ENCODE measurements around the gene ASPRV1. TPM values are rescaled to one million over a fixed set of nuclear protein-coding genes. Genes with fewer than 3 reads are reported as not detected.

The ASPRV1 gene
- total RNA-seq, 1 experiment from 2014 or later: not detected

GRCh38 chr2:69914164-69914949 is 47.1 kb downstream of the ASPRV1 start:
- DNase-seq (ENCODE audit: extremely low read depth, low read depth): peak; percentile 100

- DNase-seq (ENCODE audit: extremely low read depth, low read depth): peak; percentile 56
Measured at GRCh38 chr2:69911985-69912563, 49.4 kb downstream of the ASPRV1 start.

Other genes with a start within 250 kb of the ASPRV1 start
- gene ANXA4, start 219.5 kb downstream of the ASPRV1 start, total RNA-seq (2014; rRNA removed; shearing (Covaris generic)): 28.1 and 34.6 TPM in 2 replicates
- 13.0 and 16.1 TPM in 2 replicates for gene GMCL1, start 132.0 kb downstream of the ASPRV1 start, total RNA-seq (2014; rRNA removed; shearing (Covaris generic))
- gene SNRNP27, start 67.7 kb downstream of the ASPRV1 start, total RNA-seq (2014; rRNA removed; shearing (Covaris generic)): 73.0 and 73.7 TPM in 2 replicates
- 4.4 and 4.9 TPM in 2 replicates for gene MXD1, start 46.5 kb downstream of the ASPRV1 start, total RNA-seq (2014; rRNA removed; shearing (Covaris generic))
- 26.3 and 47.8 TPM in 2 replicates for gene PCBP1, start 125.8 kb upstream of the ASPRV1 start, total RNA-seq (2014; rRNA removed; shearing (Covaris generic))
- gene C2orf42, start 229.4 kb upstream of the ASPRV1 start, total RNA-seq (2014; rRNA removed; shearing (Covaris generic)): 15.5 and 15.6 TPM in 2 replicates

Data from NCI-H460 (cell line).